Ovary (tissue), 3 donors: Measurements from ENCODE around the gene DMRTC2.

Experiments used
- POLR2A ChIP-seq: fragments of 450-650 bp; IDR thresholded peaks from one replicate; pipeline ENCODE4 v1.6.1; 2017; ENCODE audit warnings: antibody characterized with exemption, mild to moderate bottlenecking, moderate library complexity
- TF ChIP-seq, protein P1 (sequence below), 3 donors: fragments of 450-650 bp in 2 of 3; fragments of 200-600 bp in 1 of 3; IDR thresholded peaks; one replicate each; pipeline versions ENCODE4 v1.5.1 to v1.8.0; 2016 to 2022; ENCODE audit warnings: antibody characterized with exemption in 3 of 3, mild to moderate bottlenecking in 1 of 3
- donor health status: DM: no; HTN: no; CAD: no.

DNA sequence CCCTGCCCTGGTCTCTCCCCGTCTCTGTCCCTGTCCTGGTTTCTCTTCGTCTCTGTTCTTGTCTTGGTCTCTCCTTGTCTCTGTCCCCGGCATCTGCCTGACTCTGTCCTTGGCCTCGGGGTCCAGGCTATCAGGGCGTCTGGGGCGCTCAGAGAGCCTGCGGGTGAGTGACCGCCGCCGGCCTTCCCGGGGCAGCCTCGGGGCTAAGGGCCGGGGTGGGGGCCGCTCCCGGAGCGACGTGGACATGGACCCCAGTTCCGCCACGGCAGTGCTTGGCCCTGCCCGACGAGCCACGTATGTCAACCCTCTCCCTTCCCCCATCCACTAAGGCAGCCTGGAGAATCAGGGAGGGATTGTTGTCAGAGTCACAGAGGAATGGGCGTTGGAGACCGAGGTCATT is 53.0 kb downstream of the DMRTC2 start:
- TF ChIP-seq, protein P1, sequence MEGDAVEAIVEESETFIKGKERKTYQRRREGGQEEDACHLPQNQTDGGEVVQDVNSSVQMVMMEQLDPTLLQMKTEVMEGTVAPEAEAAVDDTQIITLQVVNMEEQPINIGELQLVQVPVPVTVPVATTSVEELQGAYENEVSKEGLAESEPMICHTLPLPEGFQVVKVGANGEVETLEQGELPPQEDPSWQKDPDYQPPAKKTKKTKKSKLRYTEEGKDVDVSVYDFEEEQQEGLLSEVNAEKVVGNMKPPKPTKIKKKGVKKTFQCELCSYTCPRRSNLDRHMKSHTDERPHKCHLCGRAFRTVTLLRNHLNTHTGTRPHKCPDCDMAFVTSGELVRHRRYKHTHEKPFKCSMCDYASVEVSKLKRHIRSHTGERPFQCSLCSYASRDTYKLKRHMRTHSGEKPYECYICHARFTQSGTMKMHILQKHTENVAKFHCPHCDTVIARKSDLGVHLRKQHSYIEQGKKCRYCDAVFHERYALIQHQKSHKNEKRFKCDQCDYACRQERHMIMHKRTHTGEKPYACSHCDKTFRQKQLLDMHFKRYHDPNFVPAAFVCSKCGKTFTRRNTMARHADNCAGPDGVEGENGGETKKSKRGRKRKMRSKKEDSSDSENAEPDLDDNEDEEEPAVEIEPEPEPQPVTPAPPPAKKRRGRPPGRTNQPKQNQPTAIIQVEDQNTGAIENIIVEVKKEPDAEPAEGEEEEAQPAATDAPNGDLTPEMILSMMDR (IDR thresholded peaks at IDR 0.05): no peak
- no peak for TF ChIP-seq POLR2A
